Activated CD4-positive, alpha-beta T cell treated with anti-CD3 and anti-CD28 coated beads, Interleukin-2, amount 50 U/mL, for 1 hour (primary cell): ENCODE measurements around the gene LPAR1.

Source experiments
- DNase-seq: peaks from one replicate; pipeline ENCODE4 v3.0.0-alpha.2; 2020

Gene LPAR1

GRCh38 chr9:110950041-110950645 lies 88.1 kb downstream of the LPAR1 start:
- DNase-seq, result no peak

DNA sequence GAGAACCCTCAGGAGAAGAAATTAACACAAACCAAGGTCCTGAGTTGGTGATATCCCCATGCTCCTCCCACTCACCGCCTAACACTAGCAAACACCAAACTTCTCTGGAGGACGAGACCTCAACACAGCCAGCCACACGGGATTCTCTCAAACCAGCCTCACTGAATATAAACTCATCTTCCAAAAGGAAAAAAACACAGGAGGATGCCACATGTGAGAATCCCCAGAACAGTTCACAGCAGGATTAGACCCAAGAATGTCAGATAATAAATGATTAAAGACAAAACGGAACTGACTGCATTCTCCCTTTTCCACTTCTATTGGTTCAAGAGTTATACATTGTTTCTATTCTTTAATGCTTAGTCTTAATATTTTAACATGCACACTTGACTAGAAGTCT lies 89.2 kb downstream of the LPAR1 start:
- DNase-seq, result no peak

GRCh38 chr9:110947491-110948044 lies 90.7 kb downstream of the LPAR1 start:
- DNase-seq, result no peak

- no peak for DNase-seq
These were observed 95.7 kb downstream of the LPAR1 start for GRCh38 chr9:110942522-110942921.

GRCh38 chr9:110940951-110941557 lies 97.2 kb downstream of the LPAR1 start:
- no peak for DNase-seq

DNA sequence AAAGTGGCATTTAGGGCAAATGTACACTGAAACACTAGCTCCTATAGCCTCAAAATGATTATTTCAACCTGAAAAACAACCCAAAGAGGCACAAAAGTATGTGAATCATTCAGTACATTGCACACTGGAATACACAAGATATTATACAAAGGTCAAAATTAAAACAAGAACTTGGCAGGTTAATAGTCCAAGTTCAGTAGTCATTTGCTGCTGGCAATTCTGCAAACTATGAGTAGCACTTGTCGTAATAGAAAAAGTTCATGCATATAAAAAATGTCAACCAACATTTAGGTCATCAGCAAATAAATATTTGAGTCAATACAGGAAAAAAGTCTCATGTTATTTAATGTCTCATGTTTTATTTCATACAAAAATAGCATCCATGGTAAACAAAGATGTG lies 98.7 kb downstream of the LPAR1 start:
- DNase-seq, result no peak

GRCh38 chr9:110939047-110939446 lies 99.2 kb downstream of the LPAR1 start:
- DNase-seq, result no peak

GRCh38 chr9:110938242-110938641 lies 100.0 kb downstream of the LPAR1 start:
- no peak for DNase-seq

DNA sequence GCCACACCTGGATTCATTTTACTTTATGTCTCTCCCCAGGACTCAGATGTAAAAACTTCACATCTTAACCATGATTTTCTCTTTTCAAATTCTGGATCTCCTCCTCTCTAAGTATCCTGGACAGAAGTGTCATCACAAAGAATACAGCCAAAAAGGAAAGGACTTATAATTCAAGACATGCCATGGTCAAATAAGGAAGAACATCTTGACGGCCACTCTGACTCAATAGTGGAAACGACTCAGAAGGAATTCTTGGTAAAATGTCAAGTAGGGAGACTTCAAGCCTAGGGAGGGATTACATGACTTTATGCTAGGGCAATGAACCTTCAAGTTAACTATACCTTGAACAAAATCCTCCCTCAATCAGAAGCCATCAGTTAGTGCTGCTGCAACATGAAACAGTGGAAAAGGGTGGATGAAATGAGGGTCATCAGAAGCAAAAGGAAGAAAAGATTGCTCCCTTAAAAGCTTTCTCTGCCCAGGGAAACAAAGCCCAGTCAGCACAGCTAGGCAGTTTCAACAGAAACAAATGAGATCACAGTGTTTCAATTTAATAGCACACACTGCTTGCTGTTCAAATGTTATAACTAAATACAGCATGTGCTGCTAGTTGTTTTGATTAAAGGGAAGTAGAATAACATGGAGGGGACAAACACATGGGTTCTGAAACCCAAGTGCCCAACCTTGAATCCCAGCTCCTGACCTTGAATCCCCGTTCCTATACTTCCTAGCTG lies 101.4 kb downstream of the LPAR1 start:
- DNase-seq, result no peak

DNA sequence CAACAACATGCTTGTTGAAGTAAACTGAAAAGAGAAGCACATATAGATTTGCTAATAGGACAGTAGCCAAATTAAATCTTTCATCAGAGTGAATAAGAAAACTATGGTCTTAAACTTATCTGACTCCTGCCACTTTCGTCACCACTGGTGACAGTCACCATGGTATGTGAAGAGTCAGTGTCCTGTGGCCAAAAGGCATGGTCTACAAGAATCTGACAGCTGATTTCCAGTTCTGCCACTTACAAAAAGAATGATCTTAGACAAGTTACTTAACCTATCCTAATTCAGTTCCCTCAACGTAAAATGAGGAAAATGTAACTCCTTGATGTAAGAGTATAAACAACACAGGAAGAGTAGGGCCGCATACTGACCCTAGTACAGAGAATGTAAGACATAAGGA lies 102.0 kb downstream of the LPAR1 start:
- no peak for DNase-seq

GRCh38 chr9:110935829-110936228 lies 102.4 kb downstream of the LPAR1 start:
- no peak for DNase-seq

DNA sequence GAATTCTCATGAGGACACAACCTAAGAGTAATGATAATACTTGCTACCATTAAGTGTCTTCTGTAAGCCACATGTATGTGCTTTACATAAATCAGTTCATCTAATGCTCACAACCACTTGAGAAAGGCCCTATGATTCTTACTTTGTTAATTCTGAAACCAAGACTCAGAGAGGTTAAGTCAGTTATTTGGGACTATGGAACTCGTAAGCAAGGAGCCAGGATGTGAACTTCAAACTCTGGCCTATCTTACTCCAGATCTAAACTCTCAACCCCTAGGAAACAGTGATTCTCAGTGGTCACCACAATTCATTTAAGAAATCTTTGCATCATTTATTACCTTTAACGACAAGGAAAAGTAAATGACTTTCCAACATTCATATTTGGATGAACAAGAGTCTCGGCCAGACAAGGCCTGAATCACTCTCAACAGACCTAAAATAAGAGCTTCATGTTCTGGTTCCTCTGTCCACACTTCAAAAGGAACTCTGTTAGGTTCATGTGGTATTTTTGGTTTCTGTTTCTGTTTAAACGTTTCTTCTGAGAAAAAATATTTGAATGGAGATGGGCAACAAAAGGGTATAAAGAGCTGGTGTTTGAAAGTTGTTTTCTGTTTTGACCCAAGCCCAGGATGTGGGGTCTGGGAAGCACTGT lies 104.8 kb downstream of the LPAR1 start:
- no peak for DNase-seq

GRCh38 chr9:110932863-110933262 lies 105.4 kb downstream of the LPAR1 start:
- no peak for DNase-seq

- no peak for DNase-seq
These were observed 109.7 kb downstream of the LPAR1 start for GRCh38 chr9:110928599-110928998.

GRCh38 chr9:110926828-110927487 lies 111.3 kb downstream of the LPAR1 start:
- no peak for DNase-seq

GRCh38 chr9:110923601-110924000 lies 114.7 kb downstream of the LPAR1 start:
- DNase-seq, result no peak

DNA sequence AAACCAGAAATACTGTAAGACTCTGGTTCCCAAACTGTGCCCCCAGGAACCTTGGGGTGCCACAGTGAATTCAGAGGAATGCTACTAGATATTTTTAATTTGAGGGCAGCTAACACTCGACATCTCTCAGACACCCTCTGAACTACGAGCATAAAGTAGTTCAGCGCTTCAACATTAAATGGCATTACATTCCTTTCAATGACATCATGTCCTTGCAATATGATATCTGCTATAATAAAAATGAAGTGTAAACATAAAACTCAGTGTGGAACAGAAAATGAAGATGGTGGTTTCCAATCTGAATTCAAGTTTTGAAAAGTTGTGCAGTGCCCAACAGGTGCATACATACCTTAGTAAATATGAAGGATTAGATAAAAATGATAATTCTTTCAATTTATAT lies 116.1 kb downstream of the LPAR1 start:
- no peak for DNase-seq

GRCh38 chr9:110921705-110922104 lies 116.6 kb downstream of the LPAR1 start:
- no peak for DNase-seq

- DNase-seq, result no peak
These were observed 118.7 kb downstream of the LPAR1 start for GRCh38 chr9:110919609-110920008.

DNA sequence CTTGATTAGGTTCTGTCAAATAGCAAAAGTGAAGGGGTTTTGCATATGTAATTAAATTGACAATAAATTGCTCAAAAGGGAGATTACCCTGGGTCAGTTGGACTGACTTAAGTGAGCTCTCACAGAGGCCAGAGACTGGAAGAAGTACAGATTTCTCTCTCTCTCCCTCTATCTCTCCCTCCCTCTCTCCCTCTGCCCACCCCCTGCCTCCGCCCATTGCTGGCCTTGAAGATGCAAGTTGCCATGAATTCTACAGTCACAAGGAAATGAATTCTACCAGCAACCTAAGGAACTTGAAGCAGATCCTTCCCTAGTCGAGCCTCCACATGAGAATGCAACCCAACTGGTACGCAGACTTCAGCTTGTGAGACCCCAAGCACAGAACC lies 119.2 kb downstream of the LPAR1 start:
- no peak for DNase-seq

DNA sequence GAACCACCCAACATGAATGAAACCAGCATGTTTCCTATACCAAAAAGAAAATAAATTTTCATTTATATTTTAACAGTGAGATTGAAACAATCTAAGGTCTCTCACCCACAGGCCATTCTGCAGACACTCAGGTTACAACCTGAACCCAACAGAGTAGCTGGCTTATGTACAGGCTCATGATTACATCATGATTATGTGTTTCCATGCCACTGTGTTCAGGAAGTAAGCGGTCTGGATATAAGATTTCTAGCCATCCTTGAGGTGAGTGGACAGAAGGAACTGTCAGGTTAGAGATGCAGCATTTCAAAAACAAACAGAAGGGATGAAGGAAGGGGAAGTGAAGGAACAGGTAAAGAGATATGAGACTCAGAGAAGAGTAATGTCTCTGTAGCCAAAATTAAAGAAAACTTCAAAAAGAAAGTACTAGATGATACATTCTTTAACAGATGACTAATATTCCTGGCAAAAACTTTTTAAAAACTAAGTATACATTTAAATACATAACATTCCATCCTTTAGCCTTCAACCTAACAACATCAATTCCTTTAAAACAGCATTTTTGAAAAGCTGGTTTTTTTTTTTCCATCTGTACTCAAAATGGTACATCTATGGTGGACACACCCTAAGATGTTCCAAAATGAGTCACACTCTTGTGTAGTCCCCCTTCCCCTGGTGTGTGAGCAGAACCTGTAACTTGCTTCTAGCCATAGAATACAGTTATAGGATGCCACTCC lies 119.8 kb downstream of the LPAR1 start:
- DNase-seq, result no peak

- DNase-seq, result no peak
These were observed 121.9 kb downstream of the LPAR1 start for GRCh38 chr9:110916403-110916802.
